ENCODE results near the gene MCAT. TPM values are rescaled to one million over a fixed set of nuclear protein-coding genes. Genes with fewer than 3 reads are reported as not detected.
"Not testable (repeated sequence)": the region's sequence is repeated elsewhere in the genome, so short reads cannot be mapped to it uniquely, and the experiment has no call there.

MCAT gene
- polyA plus RNA-seq, 1 donor (not counting 4 experiments of a cell fraction or from before 2014, with no cell fraction given): 13.9 TPM

GRCh38 chr22:43147821-43148220 lies 4.6 kb upstream of the MCAT start:
- DNase-seq (ENCODE audit: low read depth, low spot score) (no peak), FAIRE-seq (no peak)
- H3K27ac ChIP-seq (ENCODE audit: control insufficient read depth, insufficient read depth, low read length): no peak overlapping the region
- H3K79me2 ChIP-seq (ENCODE audit: control insufficient read depth, insufficient read depth, low read length): peaks cover 17% of the 10 kb centered on the region
- no peaks in the 10 kb centered on the region for H3K36me3 ChIP-seq (ENCODE audit: control insufficient read depth in 2 of 2, extremely low read depth in 1 of 2, insufficient read depth in 2 of 2, low read length in 2 of 2)
- no peaks in the 10 kb centered on the region for H3K27me3 ChIP-seq (ENCODE audit: control insufficient read depth, extremely low read depth, insufficient read depth, low read length)
- TF ChIP-seq CTCF (optimal IDR thresholded peaks at IDR 0.05 in 1 of 3, IDR thresholded peaks at IDR 0.05 in 1 of 3, conservative IDR thresholded peaks at IDR 0.05 in 1 of 3; ENCODE audit: extremely low read depth in 1 of 3, insufficient read depth in 2 of 3, low read length in 3 of 3): no peak
- no peak for TF ChIP-seq EZH2 (IDR thresholded peaks at IDR 0.05; ENCODE audit: low read length)
- H3K9me1 ChIP-seq (ENCODE audit: control insufficient read depth, extremely low read depth, insufficient read depth, low read length): no peaks in the 10 kb centered on the region
- H3K4me3 ChIP-seq (ENCODE audit: control insufficient read depth in 2 of 3, extremely low read depth in 1 of 3, insufficient read depth in 2 of 3, low read depth in 1 of 3, low read length in 3 of 3): no peak overlapping the region
- dilution Hi-C loops (cut with MboI; ENCODE audit: extremely low pct_ligation_motif_present, low sequenced_read_pairs): no loop called here
- no peaks in the 10 kb centered on the region for H3K9me3 ChIP-seq (ENCODE audit: control insufficient read depth, low read depth, low read length)
- peaks cover 7% of the 10 kb centered on the region for H3K4me1 ChIP-seq (ENCODE audit: control insufficient read depth, extremely low read depth, insufficient read depth, low read length)
- H4K20me1 ChIP-seq (ENCODE audit: control insufficient read depth, extremely low read depth, insufficient read depth, low read length): no peaks in the 10 kb centered on the region
- H3K4me2 ChIP-seq (ENCODE audit: control insufficient read depth, extremely low read depth, insufficient read depth, low read depth, low read length): no peak overlapping the region
- no peak overlapping the region for H3K9ac ChIP-seq (ENCODE audit: control insufficient read depth, extremely low read depth, insufficient read depth, low read length)
- no peak overlapping the region for H2AFZ ChIP-seq (ENCODE audit: control insufficient read depth, low read length)

GRCh38 chr22:43146332-43146731 lies 3.1 kb upstream of the MCAT start:
- H3K9me3 ChIP-seq (ENCODE audit: control insufficient read depth, low read depth, low read length); H3K4me2 ChIP-seq (ENCODE audit: control insufficient read depth, extremely low read depth, insufficient read depth, low read depth, low read length); H3K4me3 ChIP-seq (ENCODE audit: control insufficient read depth in 2 of 3, extremely low read depth in 1 of 3, insufficient read depth in 2 of 3, low read depth in 1 of 3, low read length in 3 of 3); H3K36me3 ChIP-seq (ENCODE audit: control insufficient read depth in 2 of 2, extremely low read depth in 1 of 2, insufficient read depth in 2 of 2, low read length in 2 of 2); H4K20me1 ChIP-seq (ENCODE audit: control insufficient read depth, extremely low read depth, insufficient read depth, low read length); H3K9ac ChIP-seq (ENCODE audit: control insufficient read depth, extremely low read depth, insufficient read depth, low read length); H2AFZ ChIP-seq (ENCODE audit: control insufficient read depth, low read length); H3K9me1 ChIP-seq (ENCODE audit: control insufficient read depth, extremely low read depth, insufficient read depth, low read length); H3K27ac ChIP-seq (ENCODE audit: control insufficient read depth, insufficient read depth, low read length); dilution Hi-C loops (cut with MboI; ENCODE audit: extremely low pct_ligation_motif_present, low sequenced_read_pairs); FAIRE-seq; DNase-seq (ENCODE audit: low read depth, low spot score); H3K27me3 ChIP-seq (ENCODE audit: control insufficient read depth, extremely low read depth, insufficient read depth, low read length): not testable (repeated sequence)
- Histone ChIP-seq H3K79me2 (ENCODE audit: control insufficient read depth, insufficient read depth, low read length) (peaks cover 14% of the 10 kb centered on the region), H3K4me1 (ENCODE audit: control insufficient read depth, extremely low read depth, insufficient read depth, low read length) (peaks cover 13% of the 10 kb centered on the region)

DNA sequence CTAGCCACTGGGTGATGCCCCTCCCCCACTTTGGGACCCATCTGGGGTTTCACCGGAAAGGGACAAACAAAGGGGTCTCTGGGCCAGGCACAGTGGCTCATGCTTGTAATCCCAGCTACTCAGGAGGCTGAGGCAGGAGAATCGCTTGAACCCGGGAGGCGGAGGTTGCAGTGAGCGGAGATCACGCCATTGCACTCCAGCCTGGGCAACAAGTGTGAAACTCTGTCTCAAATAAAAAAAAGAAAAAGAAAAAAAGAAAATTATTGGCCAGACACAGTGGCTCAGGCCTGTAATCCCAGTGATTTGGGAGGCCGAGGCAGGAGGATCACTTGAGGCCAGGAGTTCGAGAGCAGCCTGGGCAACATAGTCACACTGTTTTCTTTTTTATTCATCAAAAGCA lies 2.2 kb upstream of the MCAT start:
- H3K4me2 ChIP-seq (ENCODE audit: control insufficient read depth, extremely low read depth, insufficient read depth, low read depth, low read length); H3K27ac ChIP-seq (ENCODE audit: control insufficient read depth, insufficient read depth, low read length); FAIRE-seq; DNase-seq (ENCODE audit: low read depth, low spot score); H3K9ac ChIP-seq (ENCODE audit: control insufficient read depth, extremely low read depth, insufficient read depth, low read length); H3K9me3 ChIP-seq (ENCODE audit: control insufficient read depth, low read depth, low read length); H3K27me3 ChIP-seq (ENCODE audit: control insufficient read depth, extremely low read depth, insufficient read depth, low read length); H3K36me3 ChIP-seq (ENCODE audit: control insufficient read depth in 2 of 2, extremely low read depth in 1 of 2, insufficient read depth in 2 of 2, low read length in 2 of 2); H2AFZ ChIP-seq (ENCODE audit: control insufficient read depth, low read length); H3K9me1 ChIP-seq (ENCODE audit: control insufficient read depth, extremely low read depth, insufficient read depth, low read length); H3K4me3 ChIP-seq (ENCODE audit: control insufficient read depth in 2 of 3, extremely low read depth in 1 of 3, insufficient read depth in 2 of 3, low read depth in 1 of 3, low read length in 3 of 3); H4K20me1 ChIP-seq (ENCODE audit: control insufficient read depth, extremely low read depth, insufficient read depth, low read length); dilution Hi-C loops (cut with MboI; ENCODE audit: extremely low pct_ligation_motif_present, low sequenced_read_pairs): not testable (repeated sequence)
- Histone ChIP-seq H3K4me1 (ENCODE audit: control insufficient read depth, extremely low read depth, insufficient read depth, low read length) (peaks cover 13% of the 10 kb centered on the region), H3K79me2 (ENCODE audit: control insufficient read depth, insufficient read depth, low read length) (peaks cover 24% of the 10 kb centered on the region)
